Activated CD8-positive, alpha-beta T cell treated with anti-CD3 and anti-CD28 coated beads, Interleukin-2, amount 10 ng/mL, durations not matched to agents 7 days and 5 days (primary cell): ENCODE data around the gene EIF1. TPM values are rescaled to one million over a fixed set of nuclear protein-coding genes. Genes with fewer than 3 reads are reported as not detected.

Experiments used
- ATAC-seq: fragments of 150-1000 bp; cut with Tn5 transposase; one replicate; pipeline ENCODE4 v1.10.0; 2021; ENCODE audit warnings: moderate library complexity
- CTCF ChIA-PET: fragments of 350-600 bp; sonication (Branson Sonifier 250); formaldehyde crosslinking; loops from one replicate; lab custom pipeline; 2021; ENCODE audit warnings: antibody characterized with exemption; lab: Charles Lee
- POLR2A ChIA-PET: fragments of 350-600 bp; sonication (Branson Sonifier 250); formaldehyde crosslinking; loops from one replicate; lab custom pipeline; 2021; ENCODE audit warnings: antibody characterized with exemption; lab: Charles Lee
- DNase-seq: peaks from one replicate; pipeline ENCODE4 v3.0.0-alpha.2; 2020
- H3K27ac Mint-ChIP-seq: one replicate; pipeline ENCODE4 v1.8.0; 2021; ENCODE audit warnings: mild to moderate bottlenecking, mixed read lengths
- H3K27me3 Mint-ChIP-seq: one replicate; pipeline ENCODE4 v1.8.0; 2021; ENCODE audit warnings: low read depth, mixed read lengths
- H3K36me3 Mint-ChIP-seq: one replicate; pipeline ENCODE4 v1.8.0; 2021; ENCODE audit warnings: low read depth, mixed read lengths
- H3K4me1 Mint-ChIP-seq: one replicate; pipeline ENCODE4 v1.8.0; 2021; ENCODE audit warnings: low read depth, mixed read lengths
- H3K4me3 Mint-ChIP-seq: one replicate; pipeline ENCODE4 v1.8.0; 2021; ENCODE audit warnings: mild to moderate bottlenecking, mixed read lengths
- H3K9me3 Mint-ChIP-seq: one replicate; pipeline ENCODE4 v1.8.0; 2022; ENCODE audit warnings: mixed read lengths; ENCODE audit not compliant: insufficient read depth
- total RNA-seq, 2 experiments: library from RNA; stranded (reverse); gene quantifications; one replicate each; pipeline ENCODE4 v1.2.3, GENCODE V29; 2021

EIF1 gene
- total RNA-seq, 2 experiments from 2014 or later: 661 to 670 TPM

- Mint-ChIP-seq H3K27me3 (peaks cover 8% of the 10 kb centered on the region), H3K36me3 (no peaks in the 10 kb centered on the region), H3K9me3 (no peaks in the 10 kb centered on the region), H3K4me3 (no peak overlapping the region), H3K4me1 (peaks cover 8% of the 10 kb centered on the region), H3K27ac (no peak overlapping the region)
- no peak for ATAC-seq
- CTCF ChIA-PET: interaction anchor here (2.7 kb wide), 1 partner anchor 60 kb away, joined by 13 read pairs; no protein-coding TSS in a partner anchor
- POLR2A ChIA-PET: no interaction called here
- DNase-seq: no peak
Observed at GRCh38 chr17:41741709-41742108, 53.0 kb downstream of the EIF1 start.

Other genes with a start within 250 kb of the EIF1 start
- gene KRT38, start 247.9 kb upstream of the EIF1 start, total RNA-seq: not detected
- gene KRT32, start 221.5 kb upstream of the EIF1 start, total RNA-seq: not detected
- not detected for gene KRT35, start 207.7 kb upstream of the EIF1 start, total RNA-seq
- not detected for gene KRT36, start 199.0 kb upstream of the EIF1 start, total RNA-seq
- not detected for gene KRT13, start 183.3 kb upstream of the EIF1 start, total RNA-seq
- not detected for gene KRT15, start 170.0 kb upstream of the EIF1 start, total RNA-seq
- gene KRT19, start 160.6 kb upstream of the EIF1 start, total RNA-seq: not detected
- not detected for gene KRT9, start 116.8 kb upstream of the EIF1 start, total RNA-seq
- gene KRT14, start 102.0 kb upstream of the EIF1 start, total RNA-seq: not detected
- gene KRT16, start 76.1 kb upstream of the EIF1 start, total RNA-seq: not detected
- not detected for gene KRT17, start 64.3 kb upstream of the EIF1 start, total RNA-seq
- not detected for gene GAST, start 23.4 kb downstream of the EIF1 start, total RNA-seq
- gene HAP1, start 45.8 kb downstream of the EIF1 start, total RNA-seq: under 1 TPM; 0.08 to 0.11 TPM
- gene JUP, start 97.8 kb downstream of the EIF1 start, total RNA-seq: 1 to 10 TPM; 5.2 to 6.0 TPM
- 1 to 10 TPM; 2.7 to 3.5 TPM for gene P3H4, start 123.1 kb downstream of the EIF1 start, total RNA-seq
- gene FKBP10, start 124.1 kb downstream of the EIF1 start, total RNA-seq: not detected
- gene NT5C3B, start 147.3 kb downstream of the EIF1 start, total RNA-seq: 10 to 100 TPM; 15.7 to 17.8 TPM
- gene KLHL10, start 148.9 kb downstream of the EIF1 start, total RNA-seq: not detected
- gene KLHL11, start 176.5 kb downstream of the EIF1 start, total RNA-seq: 10 to 100 TPM; 12.3 to 13.2 TPM
- 100 to 1,000 TPM; 177 to 185 TPM for gene ACLY, start 230.1 kb downstream of the EIF1 start, total RNA-seq
- gene ODAD4, start 241.7 kb downstream of the EIF1 start, total RNA-seq: under 1 TPM; 0.89 to 0.97 TPM